Activated T-helper 17 cell treated with anti-CD3 and anti-CD28 coated beads, Interleukin-2, amount 50 U/mL, for 72 hours (primary cell): Measurements from ENCODE around the gene CD48. TPM values are rescaled to one million over a fixed set of nuclear protein-coding genes. Genes with fewer than 3 reads are reported as not detected.

ENCODE experiments used
- ATAC-seq: fragments of 150-1000 bp; cut with Tn5 transposase; replicated peaks from 2 replicates; pipeline ENCODE4 v1.10.0; 2021; ENCODE audit warnings: mild to moderate bottlenecking, moderate library complexity
- H3K27ac Mint-ChIP-seq: one replicate; pipeline ENCODE4 v1.8.0; 2022; ENCODE audit warnings: mixed read lengths
- H3K27me3 Mint-ChIP-seq: one replicate; pipeline ENCODE4 v1.8.0; 2022; ENCODE audit warnings: mixed read lengths
- H3K36me3 Mint-ChIP-seq: one replicate; pipeline ENCODE4 v1.8.0; 2022; ENCODE audit warnings: low read depth, mild to moderate bottlenecking, mixed read lengths
- H3K4me1 Mint-ChIP-seq: one replicate; pipeline ENCODE4 v1.8.0; 2022; ENCODE audit warnings: mixed read lengths
- H3K4me3 Mint-ChIP-seq: one replicate; pipeline ENCODE4 v1.8.0; 2022; ENCODE audit warnings: mild to moderate bottlenecking, mixed read lengths
- H3K9me3 Mint-ChIP-seq: one replicate; pipeline ENCODE4 v1.8.0; 2022; ENCODE audit warnings: mixed read lengths
- total RNA-seq, 2 donors: library from RNA; stranded (reverse); gene quantifications; one replicate each; pipeline ENCODE4 v1.2.3, GENCODE V29; 2022

The CD48 gene
- total RNA-seq, 2 donors from 2014 or later = 151 to 179 TPM

DNA sequence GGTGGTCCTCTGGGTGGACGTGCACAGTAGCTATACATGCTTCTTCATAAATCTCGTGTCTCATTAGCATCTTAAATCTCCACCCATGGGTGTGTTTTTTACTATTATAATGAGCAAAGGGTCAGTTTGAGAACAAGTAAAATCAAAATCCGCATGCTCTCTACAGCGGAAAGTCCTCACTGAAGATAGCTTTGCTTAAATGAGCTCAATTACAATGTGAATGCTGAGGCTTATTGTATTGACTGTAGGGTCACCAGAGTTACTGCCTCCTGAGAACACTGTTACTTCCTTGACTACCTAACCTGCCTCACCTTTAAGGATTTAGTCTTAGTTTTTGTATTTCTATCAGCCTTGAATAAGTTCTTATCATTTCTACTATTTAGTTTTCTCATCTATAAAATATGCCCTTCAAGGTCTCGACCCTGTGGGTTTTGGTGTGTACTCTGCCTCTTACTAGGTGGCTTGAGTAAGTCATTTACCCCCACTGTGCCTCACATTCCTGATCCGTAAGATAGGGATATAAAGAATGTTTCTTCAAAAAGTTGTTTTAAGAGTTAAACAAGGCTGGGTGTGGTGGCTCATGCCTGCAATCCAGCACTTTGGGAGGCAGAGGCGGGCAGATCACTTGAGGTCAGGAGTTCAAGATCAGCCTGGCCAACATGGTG, 35.3 kb upstream of the CD48 start:
- Mint-ChIP-seq H3K4me3 (no peak overlapping the region), H3K36me3 (no peaks in the 10 kb centered on the region), H3K9me3 (no peaks in the 10 kb centered on the region), H3K4me1 (peaks cover 38% of the 10 kb centered on the region), H3K27ac (no peak overlapping the region), H3K27me3 (no peaks in the 10 kb centered on the region)
- no peak for ATAC-seq

DNA sequence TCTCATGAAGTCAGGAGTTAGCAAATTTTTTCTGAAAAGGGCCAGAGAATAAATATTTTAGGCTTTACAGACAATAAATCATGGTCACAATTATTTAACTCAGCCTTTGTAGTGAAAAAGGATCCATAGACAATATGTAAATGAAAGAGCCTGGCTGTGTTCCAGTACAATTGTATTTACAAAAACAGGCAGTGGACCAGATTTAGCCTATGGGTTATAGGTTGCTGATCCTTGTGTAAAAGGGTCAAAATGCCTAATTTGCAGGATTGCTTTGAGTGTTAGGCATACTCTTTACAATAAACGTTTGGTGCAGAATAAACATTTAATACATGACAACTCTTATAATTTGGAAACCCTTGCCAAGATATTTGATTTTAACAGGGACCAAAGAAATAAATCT, 33.9 kb upstream of the CD48 start:
- ATAC-seq = no peak
- H3K27ac Mint-ChIP-seq = no peak overlapping the region
- H3K9me3 Mint-ChIP-seq = no peaks in the 10 kb centered on the region
- no peak overlapping the region for H3K4me3 Mint-ChIP-seq
- peaks cover 34% of the 10 kb centered on the region for H3K4me1 Mint-ChIP-seq
- no peaks in the 10 kb centered on the region for H3K36me3 Mint-ChIP-seq
- H3K27me3 Mint-ChIP-seq = no peaks in the 10 kb centered on the region

DNA sequence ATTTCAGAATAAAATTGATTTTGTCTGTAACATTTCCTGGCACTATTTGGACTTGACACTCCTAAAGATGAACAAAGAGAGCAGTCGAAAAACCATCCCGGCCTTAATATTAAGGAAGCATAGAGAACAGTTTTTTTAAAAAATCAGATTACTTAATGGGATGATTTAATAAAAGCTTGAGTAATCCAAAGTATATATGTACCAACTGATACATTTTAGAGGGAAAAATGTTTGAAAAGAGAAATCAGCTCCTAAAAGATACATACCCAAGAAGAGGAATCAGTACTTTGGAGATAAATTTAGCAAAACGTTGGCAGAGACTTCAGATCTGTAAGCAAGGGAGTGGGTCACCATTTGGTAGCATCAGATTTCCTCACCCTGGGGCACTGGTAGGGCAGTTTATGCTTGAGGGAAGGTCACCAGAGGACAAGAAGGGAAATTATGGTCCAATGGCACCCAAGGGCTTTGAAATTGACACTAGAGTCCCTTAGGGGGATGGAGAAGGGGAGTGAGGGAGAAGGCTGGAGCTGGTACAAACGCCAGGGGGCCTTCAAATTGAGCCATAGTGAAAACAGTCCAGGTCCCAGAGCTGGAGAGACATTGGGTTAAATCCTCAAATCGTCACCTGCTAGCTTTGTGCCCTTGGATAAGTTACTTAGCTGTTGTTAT, 33.4 kb upstream of the CD48 start:
- H3K9me3 Mint-ChIP-seq = no peaks in the 10 kb centered on the region
- H3K36me3 Mint-ChIP-seq = no peaks in the 10 kb centered on the region

DNA sequence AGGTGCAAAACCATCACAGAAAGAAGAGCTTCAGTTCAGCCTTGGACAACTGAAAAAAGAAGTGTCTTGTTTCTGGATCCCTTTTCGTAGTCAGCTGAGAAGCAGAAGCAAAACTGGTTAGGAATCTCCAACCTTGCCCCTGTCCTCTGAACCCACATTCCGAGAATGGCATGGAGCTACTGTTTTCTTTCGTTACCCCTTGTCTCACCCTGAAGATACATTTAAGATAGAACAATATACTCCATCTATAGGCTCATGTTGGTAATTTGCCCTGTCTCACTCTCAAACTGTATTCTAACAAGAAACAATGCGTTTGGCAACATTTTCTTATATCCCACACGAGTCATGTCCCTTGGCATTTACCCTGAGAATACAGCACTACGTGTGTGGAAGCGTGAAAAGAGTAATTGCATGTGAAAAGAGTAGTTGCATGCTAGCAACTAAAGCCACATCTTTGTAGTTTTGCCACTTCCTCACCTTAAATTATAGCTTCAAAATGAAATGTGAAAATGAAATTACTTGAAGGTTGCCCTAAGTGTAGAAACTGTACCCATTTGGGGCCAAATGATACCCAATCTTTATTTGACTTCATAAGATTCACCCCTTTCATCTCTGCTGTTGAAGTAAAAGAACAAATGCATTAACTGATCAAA, 32.7 kb upstream of the CD48 start:
- Mint-ChIP-seq H3K27ac (peak overlapping the region; percentile 46), H3K27me3 (no peaks in the 10 kb centered on the region), H3K9me3 (no peaks in the 10 kb centered on the region), H3K4me1 (peaks cover 34% of the 10 kb centered on the region), H3K36me3 (no peaks in the 10 kb centered on the region), H3K4me3 (peak overlapping the region; percentile 40)
- peak; percentile 75 for ATAC-seq

More for the DNA sequence above, 33.4 kb upstream of the CD48 start:
- Mint-ChIP-seq H3K4me1 (peaks cover 34% of the 10 kb centered on the region), H3K27ac (peak overlapping the region; percentile 46), H3K27me3 (no peaks in the 10 kb centered on the region), H3K4me3 (peak overlapping the region; percentile 40)
- no peak for ATAC-seq

DNA sequence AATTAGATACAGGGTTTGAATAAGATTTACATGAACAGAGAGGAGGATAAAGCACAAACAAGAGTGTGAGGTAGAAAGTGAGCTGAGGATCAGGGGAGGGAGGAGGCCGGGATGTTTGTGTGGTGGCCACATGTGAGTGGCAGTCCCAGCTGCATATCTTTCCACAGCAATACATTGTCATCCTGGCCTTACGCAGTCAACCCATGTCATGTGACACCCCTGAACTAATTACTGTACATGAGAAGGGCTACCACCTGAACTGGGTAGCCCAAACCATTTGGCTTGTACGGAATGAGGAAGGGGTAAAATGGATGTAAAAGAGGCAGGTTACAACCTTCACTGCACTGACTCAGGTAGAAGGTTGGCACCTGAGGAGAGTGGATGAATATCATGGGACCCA, 31.6 kb upstream of the CD48 start:
- Mint-ChIP-seq H3K36me3 (no peaks in the 10 kb centered on the region), H3K4me3 (no peak overlapping the region), H3K27me3 (no peaks in the 10 kb centered on the region), H3K4me1 (peaks cover 26% of the 10 kb centered on the region), H3K27ac (no peak overlapping the region), H3K9me3 (no peaks in the 10 kb centered on the region)
- no peak for ATAC-seq

DNA sequence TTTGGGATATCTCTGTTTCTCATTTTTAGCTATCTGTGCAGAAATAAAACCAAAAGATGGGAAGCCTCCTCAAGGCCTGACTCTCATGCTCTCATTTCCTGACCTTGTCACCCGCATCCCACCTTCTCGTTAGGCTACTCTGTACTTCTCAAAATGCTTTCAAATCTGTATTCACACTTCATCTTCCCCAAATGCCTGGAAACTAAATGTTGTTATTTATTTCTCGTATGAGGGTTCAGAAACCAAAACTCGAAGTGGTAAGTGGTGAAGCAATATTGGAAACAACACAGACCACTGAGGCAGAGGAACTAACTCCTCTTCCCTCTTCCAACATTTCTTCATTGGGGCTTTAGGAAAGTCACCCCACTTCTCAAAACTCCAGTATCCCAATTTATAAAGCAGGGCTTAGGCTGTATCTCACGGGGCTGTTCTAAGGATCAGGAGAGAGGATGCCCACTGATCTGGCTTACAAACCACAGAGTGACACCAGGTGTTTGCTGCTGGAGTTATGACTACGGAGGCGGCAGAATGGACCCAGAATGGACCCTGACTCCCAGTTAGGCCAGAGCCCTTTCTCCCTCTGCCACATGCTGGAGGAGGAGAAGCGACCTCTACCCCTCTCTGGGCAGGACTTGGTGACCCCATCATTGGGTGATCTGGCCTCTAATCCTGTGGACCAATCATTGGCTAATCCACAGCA, 31.0 kb upstream of the CD48 start:
- H3K27me3 Mint-ChIP-seq = no peaks in the 10 kb centered on the region
- H3K27ac Mint-ChIP-seq = no peak overlapping the region
- ATAC-seq = no peak
- no peaks in the 10 kb centered on the region for H3K9me3 Mint-ChIP-seq
- peak overlapping the region; percentile 12 for H3K4me3 Mint-ChIP-seq
- no peaks in the 10 kb centered on the region for H3K36me3 Mint-ChIP-seq
- peaks cover 25% of the 10 kb centered on the region for H3K4me1 Mint-ChIP-seq

DNA sequence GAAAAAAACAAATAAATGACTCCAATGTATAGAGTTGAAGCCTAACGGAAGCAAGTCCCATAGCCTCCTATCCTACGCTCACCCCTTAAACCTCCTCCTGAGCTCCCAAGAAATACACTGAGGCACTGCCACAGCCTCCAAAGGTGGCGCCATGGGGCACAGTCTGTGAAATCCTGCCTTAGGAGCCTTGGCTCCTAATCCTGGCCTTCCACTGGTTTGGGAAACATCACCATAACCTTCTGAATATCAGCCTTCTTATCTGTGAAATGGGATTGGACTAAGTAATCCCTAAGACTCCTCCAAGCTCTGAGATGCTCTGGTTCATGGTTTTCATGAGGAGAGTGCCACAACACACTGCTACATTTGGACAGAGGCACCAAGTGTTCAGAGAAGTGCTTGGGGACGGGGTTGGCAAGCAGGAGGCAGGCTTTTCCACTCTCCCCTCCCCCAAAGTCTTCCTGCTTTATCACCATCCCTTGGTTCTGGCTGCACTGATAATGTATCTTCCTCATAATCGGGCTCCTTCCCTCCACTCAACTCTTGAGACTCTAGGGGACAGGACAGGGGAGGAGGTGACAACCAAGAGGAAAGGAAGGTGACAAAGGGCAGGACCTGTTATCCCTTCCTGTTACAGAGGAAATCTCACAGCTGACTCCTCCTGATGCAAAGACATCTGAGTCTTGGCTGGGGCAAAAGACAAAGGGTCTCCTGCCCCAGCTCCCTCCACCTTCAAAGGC, 30.2 kb upstream of the CD48 start:
- peak overlapping the region; percentile 21 for H3K27ac Mint-ChIP-seq
- no peaks in the 10 kb centered on the region for H3K9me3 Mint-ChIP-seq
- H3K4me3 Mint-ChIP-seq = peak overlapping the region; percentile 25
- peaks cover 25% of the 10 kb centered on the region for H3K4me1 Mint-ChIP-seq
- ATAC-seq = no peak
- no peaks in the 10 kb centered on the region for H3K36me3 Mint-ChIP-seq
- no peaks in the 10 kb centered on the region for H3K27me3 Mint-ChIP-seq

DNA sequence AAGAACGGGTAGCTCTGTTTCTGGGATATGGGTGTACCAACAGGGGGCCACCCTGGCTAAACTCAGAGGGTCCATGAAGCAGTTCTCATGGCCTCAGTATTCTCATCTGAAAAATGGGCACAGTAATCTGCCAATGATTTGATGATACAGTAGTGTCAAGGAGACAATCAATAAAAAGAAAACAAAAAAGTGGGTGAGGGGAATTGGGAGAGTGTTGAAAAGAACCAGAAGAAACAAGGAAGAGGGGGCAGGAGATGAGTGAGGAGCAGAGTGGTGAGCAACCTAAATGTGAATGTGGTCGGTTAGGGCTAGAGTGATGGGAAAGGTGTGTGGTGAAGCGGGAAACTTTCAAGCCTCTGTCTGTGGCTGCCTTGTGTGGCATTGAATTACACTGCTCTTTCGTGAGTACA, 29.5 kb upstream of the CD48 start:
- peak overlapping the region; percentile 21 for H3K27ac Mint-ChIP-seq
- H3K27me3 Mint-ChIP-seq = no peaks in the 10 kb centered on the region
- ATAC-seq = peak; percentile 21
- peaks cover 25% of the 10 kb centered on the region for H3K4me1 Mint-ChIP-seq
- peaks cover under 1% of the 10 kb centered on the region for H3K9me3 Mint-ChIP-seq
- H3K36me3 Mint-ChIP-seq = no peaks in the 10 kb centered on the region
- H3K4me3 Mint-ChIP-seq = peak overlapping the region; percentile 25

DNA sequence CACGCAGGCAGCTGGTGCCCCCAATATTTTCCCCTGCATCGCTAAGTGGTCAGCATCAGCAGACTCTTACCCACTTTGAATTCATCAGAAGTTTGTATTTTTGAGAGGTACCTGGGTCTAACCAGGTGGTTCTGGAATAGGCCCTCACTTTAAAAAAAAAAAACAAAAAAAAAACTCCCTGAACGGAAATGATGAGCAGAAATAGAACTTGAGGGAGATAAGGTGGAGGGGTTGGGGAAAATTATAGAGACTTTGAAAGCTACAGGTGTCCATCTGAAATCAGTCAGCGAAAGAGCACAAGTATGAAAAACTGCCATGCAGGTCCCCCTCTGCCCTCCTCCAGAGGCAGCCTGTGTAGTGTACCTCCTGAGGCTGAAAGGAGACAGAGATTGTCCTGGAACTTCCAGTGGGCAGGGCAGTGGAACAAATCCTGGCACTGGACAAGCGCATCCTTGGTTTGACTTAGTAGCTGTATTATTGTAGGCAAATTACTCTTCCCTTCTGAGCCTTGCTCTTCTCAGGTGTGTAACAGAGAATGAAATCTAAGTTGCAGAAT, 28.6 kb upstream of the CD48 start:
- H3K27me3 Mint-ChIP-seq = no peaks in the 10 kb centered on the region
- H3K27ac Mint-ChIP-seq = no peak overlapping the region
- H3K4me3 Mint-ChIP-seq = peak overlapping the region; percentile 10
- no peak for ATAC-seq
- H3K36me3 Mint-ChIP-seq = no peaks in the 10 kb centered on the region
- peaks cover 25% of the 10 kb centered on the region for H3K4me1 Mint-ChIP-seq
- peaks cover 3% of the 10 kb centered on the region for H3K9me3 Mint-ChIP-seq

DNA sequence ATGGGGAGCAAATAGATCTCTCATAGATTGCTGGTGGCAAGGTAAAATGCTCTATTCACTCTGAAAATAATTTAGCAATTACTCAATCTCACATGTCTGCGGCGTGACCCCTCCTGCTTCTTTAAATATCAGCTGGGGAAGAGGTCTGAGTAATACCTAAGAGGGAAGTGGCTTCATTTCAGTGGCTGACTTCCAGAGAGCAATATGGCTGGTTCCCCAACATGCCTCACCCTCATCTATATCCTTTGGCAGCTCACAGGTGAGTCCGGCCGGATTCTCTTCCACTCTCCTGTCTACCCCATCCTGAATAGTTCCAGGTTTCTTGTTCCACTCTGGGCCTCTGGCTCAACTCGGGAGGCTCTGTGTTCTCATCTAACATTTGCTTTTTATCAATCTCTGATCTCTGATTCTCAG, 27.5 kb upstream of the CD48 start, which contains the start of gene SLAMF7:
SLAMF7 (plus strand) TSS at position 150 of the 414 bp plus-strand sequence; CDS start at position 205, 55 bp downstream.
- no peaks in the 10 kb centered on the region for H3K27me3 Mint-ChIP-seq
- peaks cover 20% of the 10 kb centered on the region for H3K4me1 Mint-ChIP-seq
- peak within 1 kb of the TSS; percentile 65 for H3K4me3 Mint-ChIP-seq
- H3K27ac Mint-ChIP-seq = peak within 1 kb of the TSS; percentile 71
- no peaks in the 10 kb centered on the region for H3K36me3 Mint-ChIP-seq
- peak; percentile 84 for ATAC-seq
- H3K9me3 Mint-ChIP-seq = peaks cover 3% of the 10 kb centered on the region

DNA sequence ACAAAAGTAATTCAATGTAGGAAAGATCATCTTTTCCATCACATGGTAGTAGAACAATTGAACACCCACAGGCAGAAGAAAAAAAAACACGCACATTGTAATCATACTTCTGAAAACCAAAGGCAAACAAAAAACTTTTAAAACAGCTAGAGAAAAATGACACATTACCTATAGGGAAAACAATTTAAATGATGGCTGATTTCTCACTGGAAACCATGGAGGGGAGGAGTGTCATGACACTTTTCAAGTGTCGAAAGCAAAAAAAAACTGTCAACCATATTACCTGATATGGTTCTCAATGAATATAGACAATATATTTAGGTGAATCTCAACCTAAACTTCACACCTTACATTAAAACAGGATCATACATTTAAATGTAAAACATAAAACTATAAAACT, 26.6 kb upstream of the CD48 start:
- peaks cover 24% of the 10 kb centered on the region for H3K4me1 Mint-ChIP-seq
- peaks cover 3% of the 10 kb centered on the region for H3K9me3 Mint-ChIP-seq
- no peak overlapping the region for H3K27ac Mint-ChIP-seq
- H3K4me3 Mint-ChIP-seq = peak overlapping the region; percentile 65
- no peaks in the 10 kb centered on the region for H3K36me3 Mint-ChIP-seq
- ATAC-seq = peak; percentile 24
- H3K27me3 Mint-ChIP-seq = no peaks in the 10 kb centered on the region

DNA sequence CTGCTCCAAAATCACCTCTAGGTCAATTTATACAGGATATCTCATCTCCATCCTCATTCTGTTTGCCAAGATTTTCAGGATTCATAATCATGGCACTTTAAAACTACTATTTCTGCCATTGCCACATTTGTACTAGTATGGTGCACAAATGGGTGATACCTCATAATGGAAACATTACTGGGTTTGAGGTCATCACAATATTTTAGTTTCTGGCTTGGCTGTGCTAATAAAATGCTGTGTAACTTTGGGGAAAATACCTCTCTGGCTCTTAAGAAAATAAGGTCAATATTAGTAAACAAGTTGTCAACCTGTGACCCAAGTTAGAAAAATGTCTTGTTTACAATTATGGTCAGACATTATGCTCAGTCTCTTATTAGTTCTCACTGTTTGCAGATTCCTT, 22.7 kb upstream of the CD48 start:
- Mint-ChIP-seq H3K27me3 (no peaks in the 10 kb centered on the region), H3K4me3 (peak overlapping the region; percentile 61), H3K4me1 (peaks cover 27% of the 10 kb centered on the region), H3K9me3 (peaks cover 3% of the 10 kb centered on the region), H3K27ac (peak overlapping the region; percentile 52), H3K36me3 (no peaks in the 10 kb centered on the region)
- peak; percentile 33 for ATAC-seq

DNA sequence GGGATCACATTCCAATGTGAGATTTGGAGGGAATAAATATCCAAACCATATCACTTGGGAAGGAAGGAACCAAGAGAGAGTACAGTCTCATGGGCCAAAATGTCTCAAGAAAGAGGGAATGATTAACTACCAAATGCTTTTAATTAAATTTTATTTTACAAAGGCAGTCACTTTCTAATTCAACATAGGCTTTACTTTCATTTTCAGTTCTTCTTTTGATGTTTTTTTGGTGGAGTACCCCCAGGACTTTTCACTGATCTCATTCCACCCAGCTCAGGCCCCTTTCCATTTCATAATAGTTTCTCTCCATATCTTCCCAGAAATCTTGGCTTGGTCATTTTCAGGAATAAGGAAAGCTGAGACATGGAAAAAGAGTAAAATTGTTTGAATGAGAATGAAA, 22.3 kb upstream of the CD48 start:
- Mint-ChIP-seq H3K4me3 (peak overlapping the region; percentile 61), H3K9me3 (peaks cover 3% of the 10 kb centered on the region), H3K4me1 (peaks cover 27% of the 10 kb centered on the region), H3K36me3 (no peaks in the 10 kb centered on the region), H3K27ac (peak overlapping the region; percentile 52), H3K27me3 (no peaks in the 10 kb centered on the region)
- no peak for ATAC-seq

DNA sequence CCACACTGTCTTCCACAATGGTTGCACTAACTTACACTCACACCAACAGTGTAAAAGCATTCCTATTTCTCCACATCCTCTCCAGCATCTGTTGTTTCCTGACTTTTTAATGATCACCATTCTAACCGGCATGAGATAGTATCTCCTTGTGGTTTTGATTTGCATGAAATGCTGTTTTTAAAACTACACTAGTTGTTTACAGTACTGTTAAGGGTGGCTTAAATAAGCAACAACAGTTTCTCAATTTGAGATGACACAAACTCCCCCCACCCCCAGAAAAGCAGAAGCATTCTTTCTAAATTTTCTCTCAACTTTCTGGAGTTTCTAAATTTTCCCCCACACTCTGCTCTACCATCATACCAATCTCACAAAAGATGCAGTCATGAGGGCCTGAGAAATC, 20.4 kb upstream of the CD48 start:
- H3K9me3 Mint-ChIP-seq = peaks cover 3% of the 10 kb centered on the region
- no peak overlapping the region for H3K27ac Mint-ChIP-seq
- peaks cover 27% of the 10 kb centered on the region for H3K4me1 Mint-ChIP-seq
- ATAC-seq = no peak
- H3K36me3 Mint-ChIP-seq = no peaks in the 10 kb centered on the region
- H3K4me3 Mint-ChIP-seq = no peak overlapping the region
- H3K27me3 Mint-ChIP-seq = no peaks in the 10 kb centered on the region
